ENCODE measurements around the gene F12.

The F12 gene

DNA sequence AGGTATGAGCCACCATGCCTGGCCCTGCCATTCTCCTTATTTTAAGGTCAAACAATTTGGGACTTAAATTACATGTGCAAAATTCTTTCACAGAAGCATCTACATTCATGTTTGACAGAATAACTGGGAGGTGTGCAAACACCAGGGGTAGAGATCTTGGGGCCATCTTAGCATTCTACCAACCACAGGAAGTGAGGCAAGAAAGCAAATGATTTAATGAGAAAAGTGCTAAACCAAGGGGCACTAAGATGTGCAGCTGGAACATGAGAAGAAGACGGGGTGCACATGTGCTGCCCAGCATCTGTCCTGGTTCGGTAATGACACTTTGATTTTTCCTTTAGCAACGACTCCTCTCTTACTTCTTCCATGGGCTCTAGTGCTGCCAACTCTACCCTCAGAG lies 1.2 kb upstream of the F12 start:
- DNase-seq, result no peak

DNA sequence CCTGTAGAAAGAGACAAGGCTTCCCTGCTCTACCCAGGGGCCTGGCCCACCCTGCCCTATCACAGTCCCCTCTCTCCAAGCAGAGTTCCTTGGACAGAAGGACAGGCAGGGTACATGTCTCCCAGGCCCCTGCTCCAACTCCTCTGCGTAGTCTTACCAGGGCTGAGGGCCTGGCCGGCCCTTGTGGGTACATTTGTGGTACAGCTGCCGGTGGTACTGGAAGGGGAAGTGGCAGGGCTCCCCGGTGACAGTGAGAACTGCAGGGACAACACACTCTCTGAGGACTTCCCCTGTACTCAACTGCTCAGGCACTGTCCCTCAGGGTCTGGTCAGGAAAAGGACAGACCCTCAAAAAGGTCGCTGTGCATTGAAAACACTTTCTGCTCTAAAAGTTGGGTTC lies 3.6 kb downstream of the F12 start:
- no peak for DNase-seq

DNA sequence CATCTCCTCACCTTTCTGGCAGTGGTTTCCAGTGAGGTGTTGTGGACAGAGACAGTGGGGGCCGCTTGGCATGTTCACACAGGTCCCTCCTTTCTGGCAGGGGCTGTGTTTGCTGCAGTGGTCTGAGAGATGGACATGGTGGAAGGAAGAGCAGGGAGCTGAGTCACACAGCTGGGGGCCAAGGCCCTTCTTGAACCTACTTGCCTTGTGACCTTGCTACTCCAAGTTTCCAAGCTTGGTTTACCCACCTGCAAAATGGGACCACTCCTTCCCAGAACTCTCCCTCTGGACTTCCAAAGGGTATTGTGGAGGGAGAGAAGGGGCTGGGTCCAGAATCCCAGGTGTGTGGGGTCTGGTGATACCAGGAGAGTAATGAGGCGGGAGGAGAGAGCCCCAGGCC lies 4.1 kb downstream of the F12 start:
- no peak for DNase-seq

DNA sequence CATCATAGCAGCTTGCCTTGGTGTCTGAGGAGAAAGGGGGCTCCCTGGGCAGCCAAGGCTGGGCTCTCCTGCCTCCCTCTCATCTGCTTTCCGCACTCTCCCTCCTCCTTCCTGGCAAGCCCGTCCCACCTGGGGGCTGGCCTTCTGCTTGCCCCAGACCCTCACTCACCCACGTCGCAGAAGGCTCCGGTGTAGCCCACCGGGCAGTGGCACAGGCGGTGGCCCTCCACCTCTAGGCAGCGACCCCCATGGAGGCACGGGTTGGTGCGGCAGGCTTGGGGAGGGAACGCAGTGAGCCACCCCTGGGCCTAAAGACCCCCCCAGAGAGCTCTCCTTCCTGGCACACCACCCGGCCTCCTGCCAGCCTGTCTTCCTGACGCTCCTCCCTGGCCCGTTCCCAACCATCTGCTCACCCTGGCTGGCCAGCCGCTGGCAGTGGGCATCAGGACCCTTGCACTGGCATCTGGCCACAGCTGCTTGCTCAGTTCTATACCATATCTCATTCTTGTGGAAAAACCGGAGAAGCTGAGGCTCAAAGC lies 4.7 kb downstream of the F12 start:
- DNase-seq, result no peak

DNA sequence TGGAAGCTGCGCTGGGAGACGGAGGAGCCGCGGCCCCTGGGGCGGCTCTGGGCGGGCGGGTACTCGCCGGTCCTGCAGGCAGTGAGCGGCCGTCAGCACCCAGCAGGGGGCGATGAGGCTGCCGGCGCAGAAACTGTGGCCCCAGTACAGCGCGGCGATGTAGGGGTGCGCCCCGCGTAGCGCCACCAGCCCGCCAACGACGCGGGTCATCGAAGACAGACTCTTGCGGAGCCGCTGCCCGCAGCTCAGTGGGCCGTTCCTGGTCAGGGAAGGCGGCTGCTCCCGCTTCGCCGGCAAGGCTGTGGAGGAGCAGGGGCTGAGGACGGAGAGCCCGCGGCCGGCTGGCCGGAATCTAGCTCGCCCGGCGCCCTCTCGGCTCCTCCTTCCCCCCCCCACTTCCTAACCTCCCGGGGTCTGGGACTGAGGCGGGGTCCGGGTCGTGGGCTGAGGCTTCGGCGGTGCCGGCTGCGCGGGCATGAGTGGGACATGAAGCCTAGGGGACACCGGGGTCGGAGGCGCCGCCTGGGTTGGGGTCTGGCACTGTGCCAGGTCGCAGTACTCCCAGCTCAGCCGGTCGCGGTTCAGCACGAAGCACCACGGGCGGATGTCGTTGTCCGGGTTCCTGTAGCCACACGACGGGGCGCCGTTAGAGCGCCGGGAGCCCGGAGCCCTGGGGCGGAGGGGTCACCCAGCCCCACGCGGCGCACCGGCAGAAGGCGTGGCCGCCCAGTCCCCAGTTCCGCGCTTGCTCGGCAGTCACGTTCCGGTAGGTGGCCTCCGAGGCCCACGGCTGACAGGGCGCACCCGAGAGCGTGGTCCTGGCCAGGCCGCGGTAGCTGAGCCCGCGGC lies 5.3 kb downstream of the F12 start:
- peak; percentile 89 for DNase-seq

DNA sequence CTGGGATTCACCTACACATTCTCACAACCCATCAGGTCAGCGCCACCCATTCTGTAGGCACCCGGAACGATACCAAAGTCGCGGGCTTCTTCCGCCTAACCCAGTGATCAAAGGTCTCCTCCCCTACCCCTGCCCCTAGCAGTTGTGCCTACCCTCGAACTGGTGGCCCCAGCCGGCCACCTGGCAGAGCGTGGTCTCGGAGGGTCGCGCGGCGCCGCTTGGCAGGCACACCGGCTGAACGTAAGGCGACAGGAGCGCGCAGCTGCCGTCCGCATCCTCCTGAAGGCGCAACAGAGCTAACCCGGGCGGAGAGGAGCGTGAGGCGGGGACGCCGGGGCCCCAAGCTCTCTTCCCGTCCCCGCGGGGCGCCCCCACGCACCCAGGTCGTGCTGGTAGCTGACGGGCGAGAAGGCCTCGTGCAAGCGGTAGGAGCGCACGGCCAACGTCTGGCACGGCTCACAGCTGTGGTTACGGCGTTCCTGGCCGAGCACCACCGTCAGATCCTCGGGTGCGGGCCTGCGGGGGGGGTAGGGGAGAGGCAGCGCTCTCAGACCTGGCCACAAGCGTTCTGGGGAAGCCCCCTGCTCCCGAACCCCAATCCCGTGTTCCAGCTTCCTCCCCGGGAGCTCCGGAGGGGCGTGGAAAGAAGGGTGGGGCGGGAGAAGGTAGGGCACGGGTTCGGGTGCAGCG lies 6.1 kb downstream of the F12 start:
- DNase-seq, result peak; percentile 44

DNA sequence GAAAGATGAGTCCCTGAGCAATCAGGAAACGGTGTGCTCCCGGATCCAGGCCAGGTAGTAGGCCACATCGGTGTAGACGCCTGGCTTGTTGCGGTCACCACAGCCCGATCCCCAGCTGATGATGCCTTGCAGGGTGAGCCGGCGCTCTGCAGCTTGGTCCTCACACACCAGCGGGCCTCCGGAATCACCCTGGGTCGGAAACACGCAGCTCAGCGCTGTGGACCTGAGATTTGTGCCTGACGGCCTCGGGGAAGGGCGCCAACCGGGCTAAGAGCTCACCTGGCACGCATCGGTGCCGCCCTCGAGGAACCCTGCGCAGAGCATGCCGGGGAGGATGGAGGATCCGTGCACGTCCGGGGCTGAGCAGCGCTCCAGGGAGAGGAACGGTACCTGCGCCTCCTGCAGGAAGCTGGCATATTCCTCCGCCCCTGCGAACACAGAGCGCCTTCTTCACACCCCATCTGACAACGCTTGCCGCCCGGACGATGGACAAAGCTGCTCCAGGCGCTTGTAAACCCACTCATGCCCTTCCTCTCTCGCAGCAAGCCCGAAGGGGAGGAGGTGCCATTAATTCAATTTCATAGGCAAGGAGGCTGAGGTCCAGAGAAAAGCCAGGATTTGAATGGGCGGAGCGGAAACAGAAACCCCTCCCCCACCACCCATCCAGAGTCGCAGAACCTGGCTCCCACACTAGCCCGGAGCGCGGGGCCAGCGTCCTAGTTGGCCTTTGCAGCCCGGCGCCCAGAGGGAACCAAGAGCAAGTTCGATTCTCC lies 6.9 kb downstream of the F12 start:
- peak; percentile 73 for DNase-seq

DNA sequence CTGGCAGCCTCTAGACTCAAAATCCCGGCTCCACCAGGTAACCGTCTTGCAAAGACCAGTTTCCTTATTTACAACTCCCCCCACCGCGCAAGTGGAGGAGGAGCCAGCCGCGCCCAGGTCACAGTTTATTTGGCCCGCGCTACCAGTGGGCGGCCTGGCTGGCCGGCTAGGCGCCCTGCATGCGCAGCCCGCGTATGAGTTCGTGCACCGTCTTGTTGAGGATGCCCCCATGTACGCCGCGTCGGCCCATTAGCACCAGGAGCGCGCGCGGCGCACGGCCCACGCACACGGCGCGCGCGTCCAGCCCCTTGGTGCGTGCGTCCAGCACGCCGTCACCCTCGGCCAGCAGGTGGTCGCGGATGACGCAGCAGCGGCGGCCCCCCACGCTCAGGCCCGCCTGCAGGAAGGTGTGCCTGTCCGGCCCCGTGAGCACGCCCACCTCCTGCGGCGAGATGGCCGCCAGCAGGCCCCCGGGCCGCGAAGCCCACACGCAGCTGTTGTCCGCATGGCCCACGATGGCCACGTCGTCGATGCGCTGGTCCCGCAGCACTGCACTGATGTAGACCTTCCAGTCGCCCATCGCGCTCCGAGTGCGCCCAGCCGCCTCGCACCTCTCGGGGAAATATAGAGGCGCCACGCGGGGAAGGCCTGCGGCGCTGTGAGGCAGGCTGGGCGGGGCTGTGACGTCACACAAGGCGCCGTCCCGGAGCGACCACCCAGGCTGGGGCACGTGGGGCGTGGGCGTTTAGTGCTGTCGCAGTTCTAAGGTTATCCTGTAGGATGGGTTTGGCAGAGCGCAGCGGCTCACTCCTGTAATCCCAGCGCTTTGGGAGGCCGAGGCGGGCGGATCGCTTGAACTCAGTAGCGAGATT lies 9.1 kb downstream of the F12 start, which contains the start of gene PFN3:
Gene PFN3, minus strand, starts transcription at position 665 of the 872 bp plus-strand sequence. Its CDS starts 85 bp downstream, at position 580.
- no peak for DNase-seq

DNA sequence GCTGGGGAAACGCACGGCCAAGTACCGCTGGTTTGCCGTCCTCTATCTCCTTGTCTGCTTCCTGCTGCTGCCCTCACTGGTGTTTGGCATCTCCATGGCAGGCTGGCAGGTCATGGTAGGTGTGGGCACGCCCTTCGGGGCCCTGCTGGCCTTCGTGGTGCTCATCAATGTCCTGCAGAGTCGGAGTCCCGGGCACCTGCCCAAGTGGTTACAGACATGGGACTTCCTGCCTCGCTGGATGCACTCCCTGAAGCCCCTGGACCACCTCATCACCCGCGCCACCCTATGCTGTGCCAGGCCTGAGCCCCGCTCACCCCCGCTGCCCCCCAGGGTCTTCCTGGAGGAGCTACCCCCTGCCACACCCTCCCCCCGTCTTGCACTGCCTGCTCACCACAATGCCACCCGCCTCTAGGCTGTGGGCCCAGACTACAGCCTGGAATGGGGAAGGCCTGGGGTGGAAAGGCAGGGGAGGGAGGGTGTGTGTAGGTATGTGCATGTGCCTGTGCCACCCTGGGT lies 11.4 kb downstream of the F12 start:
- no peak for DNase-seq

DNA sequence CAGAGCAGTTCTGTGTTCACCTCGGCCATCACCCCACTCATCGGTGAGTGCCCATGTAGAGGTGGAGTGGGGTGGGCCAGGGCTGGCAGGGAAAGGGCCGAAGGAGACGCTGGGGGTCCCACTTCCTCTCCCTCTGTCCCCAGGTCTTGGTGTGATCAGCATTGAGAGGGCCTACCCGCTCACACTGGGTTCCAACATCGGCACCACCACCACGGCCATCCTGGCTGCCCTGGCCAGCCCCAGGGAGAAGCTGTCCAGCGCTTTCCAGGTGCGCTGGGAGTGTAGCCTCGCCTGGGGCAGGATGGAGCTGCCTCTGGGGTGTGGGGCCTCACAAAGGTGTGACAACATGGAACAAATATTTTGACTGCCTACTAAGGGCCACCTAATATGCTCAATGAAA lies 12.6 kb downstream of the F12 start:
- DNase-seq, result no peak

DNA sequence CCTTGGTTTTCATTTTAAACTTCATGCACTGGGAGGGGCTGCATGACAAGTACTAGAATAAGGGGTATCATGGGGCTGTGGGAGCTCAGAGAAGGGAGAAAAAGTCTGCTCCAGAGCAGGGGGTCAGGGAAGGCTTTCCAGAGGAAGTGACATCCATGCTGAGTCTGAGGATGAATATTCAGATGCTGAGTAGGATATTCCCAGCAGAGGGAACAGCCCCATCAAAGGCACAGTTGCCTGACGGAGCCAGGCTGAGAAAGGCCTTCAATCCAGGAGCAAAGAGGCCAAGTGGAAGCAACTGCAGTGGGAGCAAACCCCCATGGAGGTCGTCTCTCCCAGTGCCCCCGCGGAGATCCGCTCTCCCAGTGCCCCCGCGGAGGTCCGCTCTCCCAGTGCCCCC lies 13.3 kb downstream of the F12 start:
- DNase-seq, result no peak

DNA sequence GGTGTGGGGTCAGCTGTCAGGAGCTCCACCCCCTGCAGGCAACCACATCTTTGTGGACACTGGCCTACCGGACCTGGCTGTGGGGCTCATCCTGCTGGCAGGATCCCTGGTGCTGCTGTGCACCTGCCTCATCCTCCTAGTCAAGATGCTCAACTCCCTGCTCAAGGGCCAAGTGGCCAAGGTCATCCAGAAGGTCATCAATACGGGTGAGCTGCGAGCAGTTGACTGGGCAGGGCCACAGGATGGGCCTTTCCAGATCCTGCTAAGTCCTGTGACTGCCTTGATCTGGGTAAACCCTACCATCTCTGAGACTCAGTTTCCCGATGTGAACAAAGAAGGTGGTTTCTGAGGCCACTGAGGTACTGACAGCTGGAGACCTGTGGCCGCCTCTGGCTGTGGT lies 15.4 kb downstream of the F12 start:
- DNase-seq, result no peak

DNA sequence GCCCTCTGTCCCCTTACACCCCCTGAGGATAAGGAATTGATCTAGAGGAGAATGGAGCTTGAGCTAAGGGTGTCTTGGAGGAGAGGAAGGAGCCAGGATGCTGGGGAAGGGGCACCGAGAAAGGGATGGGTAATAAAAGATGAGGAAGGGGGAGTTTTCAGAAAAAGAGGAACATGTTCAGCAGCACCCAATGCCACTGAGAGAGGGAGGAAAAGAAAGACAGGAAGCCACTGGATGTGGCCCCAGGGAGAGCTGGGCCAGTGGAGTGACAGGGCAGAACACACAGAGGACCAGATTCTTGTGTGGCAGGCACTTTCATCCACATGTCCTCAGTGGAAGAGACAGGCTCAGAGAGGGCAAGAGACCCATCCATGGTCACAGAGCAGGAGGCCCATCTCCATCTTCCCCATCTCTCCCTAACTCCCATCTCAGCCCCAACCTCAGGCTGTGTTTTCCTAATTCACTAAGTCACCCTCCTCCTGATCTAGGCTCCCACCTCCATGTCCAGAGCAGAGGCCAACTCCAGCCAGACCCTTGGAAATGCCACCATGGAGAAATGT lies 16.1 kb downstream of the F12 start:
- DNase-seq, result no peak

DNA sequence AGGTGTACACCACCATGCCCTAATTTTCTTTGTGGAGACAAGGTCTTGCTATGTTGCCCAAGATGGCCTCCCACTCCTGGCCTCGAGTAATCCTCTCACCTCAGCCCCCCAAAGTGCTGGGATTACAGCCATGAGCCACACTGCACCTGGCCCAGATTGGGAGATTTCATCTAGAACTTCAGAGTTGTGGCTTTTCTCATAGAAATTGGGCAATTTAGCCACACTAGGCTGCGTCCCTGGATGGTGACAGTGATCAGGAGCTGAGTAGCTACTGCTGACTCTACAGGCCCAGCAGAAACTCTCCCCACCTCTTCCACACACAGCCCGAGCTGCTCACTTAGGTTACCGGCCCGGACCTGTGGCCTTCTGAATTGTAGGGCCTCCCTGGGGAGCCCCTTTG lies 16.6 kb downstream of the F12 start:
- no peak for DNase-seq

DNA sequence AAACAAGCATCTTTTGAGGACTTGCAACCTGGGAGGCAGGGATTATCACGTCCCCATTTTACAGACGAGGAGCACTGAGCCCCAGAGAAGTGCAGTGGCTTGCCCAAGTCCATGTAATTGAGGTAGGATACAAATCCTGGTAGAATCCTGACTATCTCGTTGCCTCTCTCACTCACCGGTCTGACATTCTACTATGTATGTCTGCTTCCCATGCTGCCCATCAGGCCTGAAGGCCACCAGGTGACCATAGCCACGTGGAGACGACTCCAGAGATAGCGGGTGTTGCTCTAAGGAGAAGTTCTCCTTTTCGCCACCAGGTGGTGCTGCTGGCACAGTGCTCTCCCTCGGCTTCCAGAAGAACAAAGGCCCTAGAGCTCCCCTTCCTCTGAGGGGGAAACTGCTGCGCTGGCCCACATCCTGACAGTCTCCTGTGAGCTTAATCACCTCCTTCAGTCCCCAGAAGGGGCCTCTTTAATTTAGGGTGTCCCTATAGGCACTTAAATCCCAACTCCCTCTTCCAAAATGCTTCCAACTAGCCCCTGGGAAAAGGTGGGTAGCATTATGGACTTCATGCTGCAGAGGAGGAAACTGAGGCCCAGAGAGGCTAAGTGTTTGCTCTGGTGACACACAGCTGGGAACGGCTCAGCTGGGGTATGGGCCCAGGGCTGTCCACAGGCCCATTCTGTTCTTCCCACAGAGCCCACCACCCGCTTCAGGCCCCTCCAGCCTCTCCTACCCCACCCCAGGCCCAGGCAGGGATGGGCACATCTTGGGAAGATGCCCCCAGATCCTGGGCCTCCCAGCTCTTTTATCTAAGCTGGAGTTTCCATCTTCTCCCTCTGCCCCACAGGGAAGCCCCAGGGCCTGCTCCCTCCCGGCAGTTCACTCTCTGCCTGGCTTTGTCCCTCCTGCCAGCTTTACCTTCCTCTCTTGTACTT lies 18.7 kb downstream of the F12 start:
- peak; percentile 93 for DNase-seq

DNA sequence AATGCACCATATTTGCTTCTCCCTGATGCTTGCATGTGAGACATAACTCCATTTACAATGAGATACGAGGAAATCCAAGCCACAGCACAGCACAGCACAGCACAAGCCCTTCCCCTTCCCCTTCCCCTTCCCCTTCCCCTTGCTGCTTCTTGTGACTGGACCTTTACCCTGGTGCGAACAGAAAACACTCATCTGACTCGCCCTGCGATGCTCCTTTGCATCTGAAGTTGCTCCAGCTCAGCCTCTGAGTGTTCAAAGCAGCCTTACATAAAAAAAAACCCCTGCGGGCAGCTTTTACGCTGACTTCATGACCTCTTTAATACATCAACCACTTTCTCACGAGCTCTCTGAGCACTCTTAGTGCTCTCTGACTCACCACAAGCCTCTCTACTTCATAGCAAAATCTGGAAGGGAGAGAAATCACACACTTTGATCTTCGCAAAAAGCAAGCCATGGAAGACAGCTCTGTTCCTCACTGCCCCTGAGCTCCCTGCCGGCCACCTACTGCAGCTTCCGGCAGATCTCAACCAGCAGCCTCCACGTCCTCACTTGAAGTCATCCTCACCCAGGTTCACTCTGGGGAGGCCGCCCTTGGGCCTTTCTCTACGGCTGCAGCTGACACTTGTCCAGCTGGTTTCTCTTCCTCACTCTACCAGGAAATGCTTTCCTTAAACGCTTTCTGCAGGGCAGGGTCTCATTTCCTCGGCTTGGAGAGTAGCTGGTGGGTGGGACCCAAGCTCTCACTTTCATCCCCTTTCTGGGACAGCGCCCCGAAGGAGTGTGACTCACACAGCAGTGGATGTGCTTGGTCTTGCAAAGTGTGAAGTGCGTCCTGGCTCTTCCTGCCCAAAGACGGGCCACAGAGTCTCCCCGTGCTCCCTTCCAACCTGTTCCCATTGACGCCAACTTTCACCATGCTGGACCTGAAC lies 19.9 kb downstream of the F12 start:
- DNase-seq, result peak; percentile 82

DNA sequence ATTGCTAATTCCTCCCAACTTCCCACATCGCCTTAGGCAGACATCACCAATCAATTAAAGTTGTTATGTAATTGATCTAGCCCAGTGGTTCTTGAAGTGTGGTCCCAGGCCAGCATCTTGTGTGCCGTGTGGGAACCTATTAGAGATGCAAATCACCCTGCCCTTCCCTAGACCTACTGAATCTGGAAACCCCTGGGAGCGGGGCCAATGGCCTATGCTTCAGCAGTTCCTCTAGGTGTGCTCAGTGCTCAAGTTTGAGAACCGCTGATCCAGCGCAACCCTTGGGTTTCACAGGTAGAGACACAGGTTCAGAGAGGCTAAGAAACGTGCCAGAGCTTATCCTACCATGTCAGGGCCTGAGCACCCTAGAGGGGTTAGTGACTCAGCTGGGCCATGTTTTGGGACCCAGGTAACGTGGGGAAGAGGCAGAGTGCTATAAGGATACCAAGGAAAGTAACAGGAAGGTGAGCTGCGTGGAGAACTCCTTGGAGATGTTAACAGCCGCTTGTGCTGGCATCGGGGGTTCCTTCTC lies 20.8 kb downstream of the F12 start:
- DNase-seq, result no peak

DNA sequence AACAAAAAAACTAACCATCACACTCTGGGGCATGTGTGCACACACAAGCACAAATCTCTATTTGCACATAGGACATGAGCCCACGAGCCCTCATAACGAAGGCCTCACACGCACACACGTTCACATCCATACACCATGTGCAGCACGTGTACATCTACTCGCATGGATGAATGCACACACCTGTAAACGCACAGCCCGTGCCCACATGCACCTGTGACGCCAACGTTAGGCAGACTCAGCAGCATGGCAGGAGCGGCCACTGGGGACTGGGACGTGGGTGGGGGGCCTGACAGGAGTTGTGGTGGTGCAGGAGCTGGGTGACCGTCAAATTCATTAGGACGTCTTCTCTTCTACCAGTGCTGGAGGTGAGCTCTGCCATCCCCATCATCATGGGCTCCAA lies 22.0 kb downstream of the F12 start:
- no peak for DNase-seq

DNA sequence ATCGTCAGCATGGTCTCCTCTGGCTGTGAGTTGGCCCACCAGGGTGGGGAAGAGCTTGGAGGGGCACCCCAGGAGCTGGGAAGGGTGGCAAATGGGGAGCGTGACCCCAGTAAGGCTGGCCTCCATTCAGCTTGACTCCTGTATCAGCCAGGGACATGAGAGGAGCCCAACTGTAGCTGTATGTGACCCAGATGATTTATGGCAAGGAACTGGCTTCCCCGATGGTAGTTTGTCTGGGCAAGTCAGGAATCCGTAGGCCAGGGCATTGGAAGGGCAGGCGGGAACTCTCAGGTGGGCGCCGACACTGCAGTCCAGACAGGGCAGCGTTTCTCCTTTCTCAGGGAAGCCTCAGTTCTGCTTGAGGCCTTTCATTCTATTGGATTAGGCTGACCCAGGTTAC lies 22.8 kb downstream of the F12 start:
- DNase-seq, result no peak
